PFSK-1 (cell line): Measurements from ENCODE around the gene TMPRSS12.

Experiments used
- POLR2AphosphoS5 ChIP-seq: IDR thresholded peaks from 2 replicates; pipeline ENCODE4 v1.6.1; 2012; ENCODE audit warnings: low read depth, mild to moderate bottlenecking, control low read depth, low read length, moderate library complexity
- REST ChIP-seq, 2 experiments: IDR thresholded peaks; 2 replicates each; pipeline versions ENCODE4 v1.6.1 to v1.8.0; 2011 to 2012; ENCODE audit warnings: low read depth in 2 of 2, low read length in 2 of 2, control low read depth in 1 of 2, inconsistent platforms in 1 of 2, mild to moderate bottlenecking in 1 of 2, moderate library complexity in 1 of 2; ENCODE audit not compliant: insufficient read depth in 1 of 2
- SIN3A ChIP-seq: IDR thresholded peaks from 2 replicates; pipeline ENCODE4 v1.6.1; 2012; ENCODE audit warnings: mild to moderate bottlenecking, low read length, moderate library complexity, borderline replicate concordance; ENCODE audit not compliant: insufficient read depth

- TF ChIP-seq REST (IDR thresholded peaks at IDR 0.05; ENCODE audit: insufficient read depth in 1 of 2, low read depth in 2 of 2, low read length in 2 of 2) (no peak), POLR2AphosphoS5 (no peak), SIN3A (no peak)
Observed at GRCh38 chr12:50888666-50889065, 45.9 kb downstream of the TMPRSS12 start.
